GM23338 (cell line): ENCODE results near the gene POU3F2. TPM values are rescaled to one million over a fixed set of nuclear protein-coding genes. Genes with fewer than 3 reads are reported as not detected.

Experiments
- ATAC-seq: fragments of 200-7000 bp; cut with Tn5 transposase; 3 replicates; pipeline ENCODE4 v1.9.1; 2020
- DNase-seq: peaks from one replicate; pipeline ENCODE4 v3.0.0-alpha.2; 2015; ENCODE audit warnings: low spot score
- H2AFZ ChIP-seq: fragments of 200-600 bp; sonication (generic); 2 replicates; pipeline ENCODE4 v1.8.0; 2016; ENCODE audit warnings: antibody characterized with exemption, mild to moderate bottlenecking, moderate library complexity
- H3F3A ChIP-seq: fragments of 200-600 bp; sonication (generic); replicated peaks from 2 replicates; pipeline ENCODE4 v1.8.0; 2017; ENCODE audit warnings: antibody characterized with exemption, mixed run types, low read depth
- H3K27ac ChIP-seq: fragments of 200-600 bp; sonication (generic); 2 replicates; pipeline ENCODE4 v1.6.1; 2016; ENCODE audit warnings: low read depth
- H3K27me3 ChIP-seq: fragments of 200-600 bp; sonication (generic); 2 replicates; pipeline ENCODE4 v1.8.0; 2016; ENCODE audit warnings: mild to moderate bottlenecking, mixed run types, moderate library complexity; ENCODE audit not compliant: insufficient read depth
- H3K36me3 ChIP-seq: fragments of 200-600 bp; sonication (generic); 2 replicates; pipeline ENCODE4 v1.8.0; 2016; ENCODE audit warnings: mild to moderate bottlenecking; ENCODE audit not compliant: insufficient read depth
- H3K4me1 ChIP-seq: fragments of 200-600 bp; sonication (generic); 2 replicates; pipeline ENCODE4 v1.8.0; 2016; ENCODE audit warnings: mild to moderate bottlenecking, moderate library complexity; ENCODE audit not compliant: insufficient read depth
- H3K4me2 ChIP-seq: fragments of 200-600 bp; sonication (generic); 2 replicates; pipeline ENCODE4 v1.7.1; 2017; ENCODE audit warnings: mixed run types
- H3K4me3 ChIP-seq: fragments of 200-600 bp; sonication (generic); 2 replicates; pipeline ENCODE4 v1.6.1; 2016; ENCODE audit warnings: mixed run types
- H3K79me2 ChIP-seq: fragments of 200-600 bp; sonication (generic); replicated peaks from 2 replicates; pipeline ENCODE4 v1.8.0; 2017; ENCODE audit warnings: mild to moderate bottlenecking; ENCODE audit not compliant: insufficient read depth
- H3K9me2 ChIP-seq: fragments of 200-600 bp; sonication (generic); 2 replicates; pipeline ENCODE4 v1.8.0; 2017; ENCODE audit not compliant: insufficient read depth
- H4K20me1 ChIP-seq: fragments of 200-600 bp; sonication (generic); replicated peaks from 2 replicates; pipeline ENCODE4 v1.8.0; 2017; ENCODE audit warnings: mild to moderate bottlenecking; ENCODE audit not compliant: insufficient read depth
- H3K27ac Mint-ChIP-seq: 2 replicates; pipeline ENCODE4 v1.8.0; 2020; ENCODE audit warnings: inconsistent platforms, mild to moderate bottlenecking, moderate library complexity, mixed read lengths
- H3K27me3 Mint-ChIP-seq: 3 replicates; pipeline ENCODE4 v1.8.0; 2022; ENCODE audit warnings: low read depth, mild to moderate bottlenecking, moderate library complexity, mixed read lengths, inconsistent platforms; ENCODE audit not compliant: insufficient read depth, poor library complexity
- H3K36me3 Mint-ChIP-seq: 3 replicates; pipeline ENCODE4 v1.8.0; 2021; ENCODE audit warnings: low read depth, mild to moderate bottlenecking, inconsistent platforms, moderate library complexity, mixed read lengths
- H3K4me1 Mint-ChIP-seq: 3 replicates; pipeline ENCODE4 v1.8.0; 2020; ENCODE audit warnings: mild to moderate bottlenecking, inconsistent platforms, mixed read lengths
- H3K4me3 Mint-ChIP-seq: 3 replicates; pipeline ENCODE4 v1.8.0; 2021; ENCODE audit warnings: moderate library complexity, mild to moderate bottlenecking, inconsistent platforms, mixed read lengths
- H3K9me3 Mint-ChIP-seq: 3 replicates; pipeline ENCODE4 v1.8.0; 2020; ENCODE audit warnings: moderate library complexity, mild to moderate bottlenecking, inconsistent platforms, mixed read lengths
- CREB1 ChIP-seq: fragments of 250-450 bp; sonication (Bioruptor Pico); IDR thresholded peaks from 2 replicates; pipeline ENCODE4 v1.5.0; 2020; ENCODE audit warnings: low read depth, mild to moderate bottlenecking, moderate library complexity
- CTCF ChIP-seq, 2 experiments: fragments of 200-600 bp in 1 of 2; sonication (generic) in 1 of 2; conservative IDR thresholded peaks; 2 replicates each; pipeline versions ENCODE4 v1.5.1 to v1.6.1; 2016 to 2017; ENCODE audit warnings: antibody characterized with exemption in 2 of 2, low read depth in 2 of 2, mild to moderate bottlenecking in 2 of 2, moderate library complexity in 1 of 2
- EZH2 ChIP-seq: fragments of 200-600 bp; sonication (generic); IDR thresholded peaks from one replicate; pipeline ENCODE4 v1.8.0; 2017; ENCODE audit warnings: antibody characterized with exemption, mild to moderate bottlenecking, low read depth; ENCODE audit not compliant: unreplicated experiment
- EZH2phosphoT487 ChIP-seq: fragments of 200-600 bp; sonication (generic); IDR thresholded peaks from one replicate; pipeline ENCODE4 v1.8.1; 2018; ENCODE audit warnings: antibody characterized with exemption; ENCODE audit not compliant: unreplicated experiment
- JUNB ChIP-seq: IDR thresholded peaks from one replicate; pipeline ENCODE4 v1.6.1; 2016; ENCODE audit warnings: antibody characterized with exemption; ENCODE audit not compliant: unreplicated experiment
- NANOG ChIP-seq: IDR thresholded peaks from 2 replicates; pipeline ENCODE4 v1.6.1; 2016; ENCODE audit warnings: antibody characterized with exemption, borderline replicate concordance
- POLR2AphosphoS5 ChIP-seq: IDR thresholded peaks from 2 replicates; pipeline ENCODE4 v1.6.1; 2016; ENCODE audit warnings: antibody characterized with exemption, low read depth
- REST ChIP-seq: IDR thresholded peaks from one replicate; pipeline ENCODE4 v1.6.1; 2018; ENCODE audit warnings: antibody characterized with exemption; ENCODE audit not compliant: unreplicated experiment
- STAT1 ChIP-seq: IDR thresholded peaks from one replicate; pipeline ENCODE4 v1.6.1; 2016; ENCODE audit warnings: antibody characterized with exemption; ENCODE audit not compliant: unreplicated experiment
- ZNF114 ChIP-seq: fragments of 250-450 bp; sonication (Bioruptor Pico); IDR thresholded peaks from 2 replicates; pipeline ENCODE4 v1.5.0; 2020; ENCODE audit warnings: mild to moderate bottlenecking, moderate library complexity
- ZNF331 ChIP-seq: fragments of 250-450 bp; sonication (Bioruptor Pico); IDR thresholded peaks from 2 replicates; pipeline ENCODE4 v1.5.0; 2020; ENCODE audit warnings: low read depth, mild to moderate bottlenecking, moderate library complexity
- ZNF462 ChIP-seq: fragments of 250-450 bp; sonication (Bioruptor Pico); IDR thresholded peaks from 2 replicates; pipeline ENCODE4 v1.5.0; 2020; ENCODE audit warnings: mild to moderate bottlenecking, moderate library complexity
- polyA plus RNA-seq: library from polyadenylated mRNA; unstranded; fragments of >200 nt; fragmentation: Nextera tagmentation; extraction: Ambion mirVana; gene quantifications from 2 replicates; pipeline ENCODE4 v1.2.1, GENCODE V29; 2016
- total RNA-seq: library from RNA; depleted of rRNA; stranded (reverse); fragments of >200 nt; shearing (Covaris generic); gene quantifications from 2 replicates; pipeline ENCODE4 v1.2.3, GENCODE V29; 2014
- TF ChIP-seq, protein P1 (sequence below): IDR thresholded peaks from 2 replicates; pipeline ENCODE4 v1.6.1; 2016; ENCODE audit warnings: antibody characterized with exemption

Gene POU3F2
- total and polyA plus RNA-seq, 2 experiments from 2014 or later = 0.26 to 0.76 TPM

DNA sequence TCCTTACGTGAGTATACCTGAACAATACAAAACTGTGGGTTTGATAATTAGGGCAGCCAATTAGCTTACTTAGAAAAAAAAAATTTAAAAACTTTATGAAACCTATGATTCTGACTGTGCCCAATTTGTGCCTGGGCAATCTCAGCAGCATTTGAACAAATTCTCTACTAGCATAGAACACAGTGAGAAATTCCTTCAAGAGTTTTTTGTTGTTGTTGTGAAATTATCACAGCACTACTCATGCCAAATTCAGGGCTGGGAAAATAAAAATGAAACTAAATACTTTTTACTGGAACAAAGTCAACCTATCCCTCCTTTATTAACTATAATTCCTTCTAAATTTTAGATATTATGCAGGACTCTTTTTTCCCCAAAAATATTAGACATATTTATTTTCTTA is 42.9 kb downstream of the POU3F2 start:
- H3K36me3 ChIP-seq = no peaks in the 10 kb centered on the region
- Mint-ChIP-seq H3K27me3 (no peaks in the 10 kb centered on the region), H3K36me3 (no peaks in the 10 kb centered on the region), H3K9me3 (no peaks in the 10 kb centered on the region), H3K4me1 (no peaks in the 10 kb centered on the region), H3K4me3 (no peak overlapping the region), H3K27ac (no peak overlapping the region)
- H3K79me2 ChIP-seq = no peaks in the 10 kb centered on the region
- no peak overlapping the region for H3K4me3 ChIP-seq
- DNase-seq = no peak
- TF ChIP-seq STAT1 = no peak
- TF ChIP-seq CTCF (conservative IDR thresholded peaks at IDR 0.05; ENCODE audit: low read depth in 2 of 2) = no peak
- TF ChIP-seq ZNF331 (CRISPR knock-in tag) = no peak
- TF ChIP-seq EZH2 = no peak
- no peak for TF ChIP-seq ZNF462
- no peak for TF ChIP-seq POLR2AphosphoS5
- no peak for TF ChIP-seq REST
- no peak for TF ChIP-seq EZH2phosphoT487
- TF ChIP-seq, protein P1, sequence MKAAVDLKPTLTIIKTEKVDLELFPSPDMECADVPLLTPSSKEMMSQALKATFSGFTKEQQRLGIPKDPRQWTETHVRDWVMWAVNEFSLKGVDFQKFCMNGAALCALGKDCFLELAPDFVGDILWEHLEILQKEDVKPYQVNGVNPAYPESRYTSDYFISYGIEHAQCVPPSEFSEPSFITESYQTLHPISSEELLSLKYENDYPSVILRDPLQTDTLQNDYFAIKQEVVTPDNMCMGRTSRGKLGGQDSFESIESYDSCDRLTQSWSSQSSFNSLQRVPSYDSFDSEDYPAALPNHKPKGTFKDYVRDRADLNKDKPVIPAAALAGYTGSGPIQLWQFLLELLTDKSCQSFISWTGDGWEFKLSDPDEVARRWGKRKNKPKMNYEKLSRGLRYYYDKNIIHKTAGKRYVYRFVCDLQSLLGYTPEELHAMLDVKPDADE = no peak
- TF ChIP-seq ZNF114 (CRISPR knock-in tag) = no peak
- TF ChIP-seq JUNB = no peak
- no peak for TF ChIP-seq CREB1 (CRISPR knock-in tag)
- TF ChIP-seq NANOG = no peak
- no peaks in the 10 kb centered on the region for H3F3A ChIP-seq
- no peaks in the 10 kb centered on the region for H3K27me3 ChIP-seq
- no peak overlapping the region for H2AFZ ChIP-seq
- no peak overlapping the region for H3K4me2 ChIP-seq
- no peak for ATAC-seq
- no peaks in the 10 kb centered on the region for H3K9me2 ChIP-seq
- no peaks in the 10 kb centered on the region for H3K4me1 ChIP-seq
- no peak overlapping the region for H3K27ac ChIP-seq
- no peaks in the 10 kb centered on the region for H4K20me1 ChIP-seq
